LNCaP clone FGC (cell line): ENCODE data around the gene ARHGEF16.
A peak's percentile ranks its signal among the peaks of the same experiment; 100 is the strongest.

Source experiments
- DNase-seq: peaks from one replicate; pipeline ENCODE4 v3.0.0-alpha.2; 2011; ENCODE audit warnings: low read depth
- H3K4me3 ChIP-seq: 2 replicates; pipeline ENCODE4 v1.5.1; 2011; ENCODE audit warnings: mild to moderate bottlenecking, low read depth, low read length, control low read depth
- TF ChIP-seq, protein P1 (sequence below): IDR thresholded peaks from 2 replicates; pipeline ENCODE4 v1.5.1; 2012; ENCODE audit warnings: mild to moderate bottlenecking; ENCODE audit not compliant: control insufficient read depth, insufficient read depth; ENCODE audit errors: extremely low read depth

The ARHGEF16 gene

DNA sequence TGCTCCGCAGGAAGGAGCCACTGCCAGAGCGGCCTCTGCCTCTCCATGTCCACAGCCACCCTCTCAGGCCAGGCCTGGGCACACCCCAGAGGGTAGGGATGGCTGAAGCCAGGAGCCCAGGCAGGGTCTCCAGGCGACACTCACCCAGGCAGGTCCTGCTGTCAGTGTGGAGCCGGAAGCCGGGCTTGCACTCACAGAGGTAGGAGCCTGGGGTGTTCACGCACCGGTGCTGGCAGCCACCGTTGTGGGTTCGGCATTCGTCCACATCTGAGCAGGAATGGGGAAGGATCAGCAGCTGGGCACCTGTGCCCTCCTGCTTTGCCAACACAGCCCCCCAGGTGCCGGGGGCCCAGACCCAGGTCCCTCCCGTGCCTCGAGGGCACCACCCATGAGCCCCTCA is 69.5 kb downstream of the ARHGEF16 start:
- TF ChIP-seq, protein P1, sequence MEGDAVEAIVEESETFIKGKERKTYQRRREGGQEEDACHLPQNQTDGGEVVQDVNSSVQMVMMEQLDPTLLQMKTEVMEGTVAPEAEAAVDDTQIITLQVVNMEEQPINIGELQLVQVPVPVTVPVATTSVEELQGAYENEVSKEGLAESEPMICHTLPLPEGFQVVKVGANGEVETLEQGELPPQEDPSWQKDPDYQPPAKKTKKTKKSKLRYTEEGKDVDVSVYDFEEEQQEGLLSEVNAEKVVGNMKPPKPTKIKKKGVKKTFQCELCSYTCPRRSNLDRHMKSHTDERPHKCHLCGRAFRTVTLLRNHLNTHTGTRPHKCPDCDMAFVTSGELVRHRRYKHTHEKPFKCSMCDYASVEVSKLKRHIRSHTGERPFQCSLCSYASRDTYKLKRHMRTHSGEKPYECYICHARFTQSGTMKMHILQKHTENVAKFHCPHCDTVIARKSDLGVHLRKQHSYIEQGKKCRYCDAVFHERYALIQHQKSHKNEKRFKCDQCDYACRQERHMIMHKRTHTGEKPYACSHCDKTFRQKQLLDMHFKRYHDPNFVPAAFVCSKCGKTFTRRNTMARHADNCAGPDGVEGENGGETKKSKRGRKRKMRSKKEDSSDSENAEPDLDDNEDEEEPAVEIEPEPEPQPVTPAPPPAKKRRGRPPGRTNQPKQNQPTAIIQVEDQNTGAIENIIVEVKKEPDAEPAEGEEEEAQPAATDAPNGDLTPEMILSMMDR, result no peak
- DNase-seq, result no peak
- H3K4me3 ChIP-seq, result no peak overlapping the region

DNA sequence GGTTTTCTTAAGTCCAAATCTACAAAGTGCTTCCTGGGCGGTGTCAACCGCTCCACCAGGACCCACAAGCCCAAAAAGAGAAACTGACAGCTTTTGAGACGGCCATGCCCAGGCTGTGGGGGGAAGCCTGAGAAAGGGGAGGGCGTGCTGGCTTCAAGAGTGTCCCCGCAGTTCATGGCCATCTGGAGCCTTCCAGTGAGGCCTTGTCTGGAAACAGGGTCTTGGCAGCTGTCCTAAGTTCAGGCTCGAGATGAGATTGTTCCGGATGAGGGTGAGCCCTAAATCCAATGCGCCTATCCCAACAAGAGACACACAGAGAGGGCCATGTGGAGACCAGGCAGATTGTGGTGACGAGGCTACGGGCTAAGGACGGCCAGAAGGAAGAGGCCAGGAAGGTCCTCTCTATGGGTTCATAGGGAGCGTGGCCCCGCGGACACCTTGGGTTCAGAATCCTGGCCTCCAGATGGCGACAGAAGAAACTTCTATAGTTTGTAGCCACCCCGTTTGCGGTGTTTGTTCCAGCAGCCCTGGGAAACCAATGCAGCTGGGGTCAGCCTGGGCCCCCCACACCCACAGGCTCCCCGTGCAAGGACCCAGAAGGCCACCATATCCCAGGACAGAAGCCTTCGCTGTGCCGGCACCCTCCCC is 70.2 kb downstream of the ARHGEF16 start:
- DNase-seq, result no peak
- no peak overlapping the region for H3K4me3 ChIP-seq
- TF ChIP-seq, protein P1, result no peak

DNA sequence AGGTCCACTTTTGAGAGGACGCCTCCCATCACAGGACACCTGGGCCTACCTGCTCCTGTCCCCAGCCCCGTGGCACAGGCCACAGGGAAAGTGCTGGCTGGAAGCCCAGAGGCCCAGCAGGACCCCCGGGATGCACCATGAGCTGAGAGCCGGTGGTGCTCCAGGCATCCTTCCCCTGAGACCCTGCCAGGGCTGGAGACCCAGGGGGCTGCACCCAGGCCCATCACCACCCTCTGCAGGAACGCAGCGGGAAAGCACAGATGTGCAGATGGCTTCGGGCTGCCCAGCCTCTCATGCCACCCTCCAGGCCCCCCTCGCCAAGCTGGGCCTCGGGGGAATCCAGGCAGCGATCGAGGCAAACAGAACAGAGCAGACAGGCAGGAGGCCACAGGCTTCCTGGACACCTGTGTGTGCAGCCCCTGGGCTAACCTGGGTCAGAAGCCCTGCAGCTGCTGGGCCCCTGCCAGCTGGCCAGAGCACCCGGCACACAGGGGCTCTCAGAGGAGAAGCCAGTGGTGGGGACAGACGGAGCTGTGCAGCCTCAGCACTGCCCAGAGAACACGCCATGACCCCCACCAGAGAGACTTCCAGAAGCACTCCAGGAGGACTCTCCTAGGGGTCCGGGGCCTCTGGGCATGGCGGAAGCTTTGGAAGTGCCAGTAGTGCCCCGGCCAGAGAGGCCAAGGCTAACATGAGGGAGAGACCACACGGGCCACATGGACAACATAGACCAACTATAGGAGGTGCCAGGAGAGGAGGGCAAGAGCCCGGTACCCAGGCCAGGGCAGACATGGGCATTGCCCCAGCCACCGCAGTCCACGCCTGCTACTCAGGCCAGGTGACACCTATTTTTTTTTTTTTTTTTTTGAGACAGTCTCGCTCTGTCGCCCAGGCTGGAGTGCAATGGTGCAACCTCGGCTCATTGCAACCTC is 71.4 kb downstream of the ARHGEF16 start:
- H3K4me3 ChIP-seq, result no peak overlapping the region
- no peak for DNase-seq
- TF ChIP-seq, protein P1, result no peak

DNA sequence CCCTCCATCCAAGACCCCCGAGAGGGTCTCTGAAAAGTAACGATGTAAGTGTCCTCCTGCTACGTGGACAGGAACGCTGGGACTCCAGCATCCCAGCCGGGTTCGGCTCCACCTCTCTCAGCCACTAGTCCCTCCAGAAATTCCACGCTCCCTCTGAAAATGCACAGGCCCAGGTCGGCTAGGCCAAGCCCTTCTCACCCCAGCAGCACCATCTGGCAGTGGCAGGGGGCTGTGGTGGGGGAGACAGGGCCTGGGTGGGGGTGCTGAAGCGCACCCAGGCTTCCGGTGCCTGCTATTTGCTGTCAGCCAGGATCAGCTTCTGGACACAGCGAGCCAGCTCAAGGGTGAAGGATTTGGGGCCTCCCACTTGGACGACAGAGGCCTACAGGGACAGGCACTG is 73.3 kb downstream of the ARHGEF16 start:
- TF ChIP-seq, protein P1, result no peak
- no peak for DNase-seq
- no peak overlapping the region for H3K4me3 ChIP-seq

DNA sequence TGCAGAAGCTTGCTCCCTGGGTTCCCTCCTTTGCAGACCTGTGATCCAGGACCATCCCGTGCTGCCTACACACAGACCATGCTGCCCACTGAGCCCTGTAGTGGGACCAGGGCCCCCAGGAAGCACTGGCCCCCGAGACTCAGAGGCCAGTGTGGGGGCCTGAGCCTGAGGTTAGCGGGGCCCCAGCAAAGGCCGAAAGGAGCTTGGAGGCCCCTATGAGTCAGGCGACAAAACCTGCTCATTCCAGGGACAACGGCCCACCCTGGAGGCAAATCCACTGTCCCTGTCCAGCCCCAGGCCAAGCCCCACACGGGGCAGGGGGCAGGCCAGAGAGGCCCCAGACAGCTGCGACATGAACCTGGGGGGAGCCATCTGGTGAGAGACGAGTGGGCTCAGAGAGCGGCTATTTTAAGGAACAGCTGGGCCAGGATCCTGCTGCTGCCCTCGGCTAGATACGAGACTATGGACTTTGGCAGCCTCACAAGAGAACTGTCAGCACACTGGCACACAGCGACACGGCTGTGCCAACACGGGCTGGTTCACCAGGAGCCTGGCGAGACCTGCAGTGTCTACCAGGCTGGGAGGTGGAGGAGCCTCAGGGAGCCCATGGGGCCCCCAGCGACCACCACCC is 74.7 kb downstream of the ARHGEF16 start:
- DNase-seq, result peak; percentile 80
- TF ChIP-seq, protein P1, result 0 out of 2 replicates have a peak, but pooled peaks have one; percentile 12
- H3K4me3 ChIP-seq, result no peak overlapping the region

DNA sequence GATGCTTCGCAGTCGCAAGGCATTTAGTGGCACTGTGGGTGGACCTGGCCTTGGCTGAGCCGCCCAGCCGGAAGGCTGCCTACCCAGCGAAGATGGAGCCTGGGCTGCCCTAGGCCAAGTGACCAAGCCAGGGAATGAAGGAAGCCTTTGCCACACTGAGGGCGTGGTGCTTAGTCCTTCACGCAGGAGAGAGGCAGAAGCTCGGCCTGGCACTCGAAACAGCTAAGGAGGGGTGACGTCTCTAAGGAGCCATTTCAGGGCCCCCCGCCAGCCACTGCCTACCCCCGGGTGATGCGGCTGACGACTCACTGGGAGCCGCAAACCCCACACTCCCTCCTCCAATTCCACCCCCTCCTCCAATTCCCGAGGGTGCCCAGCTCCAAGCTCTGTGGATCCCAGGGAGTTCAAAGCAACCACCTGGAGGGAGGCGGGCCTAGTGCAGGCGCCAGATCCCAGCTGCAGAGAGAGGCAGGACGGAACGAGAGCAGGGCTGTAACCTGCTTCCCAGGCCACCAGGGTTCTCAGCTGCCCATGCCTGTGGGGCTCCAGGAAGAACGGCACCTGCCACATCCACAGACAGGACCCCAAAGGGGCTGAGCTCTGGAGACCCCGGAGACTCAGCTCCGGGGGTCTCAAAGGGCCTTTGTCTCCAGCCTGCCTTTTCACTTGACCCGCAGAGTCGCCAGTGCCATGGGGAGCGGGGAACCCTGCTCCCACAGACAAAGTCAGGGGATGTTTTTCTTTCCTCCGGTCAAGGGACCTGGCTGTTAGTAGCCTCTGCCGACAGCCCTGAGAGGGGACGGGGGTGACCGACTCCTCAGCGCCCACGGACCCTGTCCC is 75.8 kb downstream of the ARHGEF16 start:
- peak overlapping the region; percentile 52 for H3K4me3 ChIP-seq
- TF ChIP-seq, protein P1, result no peak
- DNase-seq, result no peak
